ENCODE data around the gene FSIP1. TPM values are rescaled to one million over a fixed set of nuclear protein-coding genes. Genes with fewer than 3 reads are reported as not detected.
A peak's percentile ranks its signal among the peaks of the same experiment; 100 is the strongest.

Gene FSIP1
- total RNA-seq, 5 donors from 2014 or later (not counting 1 experiment from before 2014, with no cell fraction given): 0.30 to 1.0 (median 0.43) TPM

DNA sequence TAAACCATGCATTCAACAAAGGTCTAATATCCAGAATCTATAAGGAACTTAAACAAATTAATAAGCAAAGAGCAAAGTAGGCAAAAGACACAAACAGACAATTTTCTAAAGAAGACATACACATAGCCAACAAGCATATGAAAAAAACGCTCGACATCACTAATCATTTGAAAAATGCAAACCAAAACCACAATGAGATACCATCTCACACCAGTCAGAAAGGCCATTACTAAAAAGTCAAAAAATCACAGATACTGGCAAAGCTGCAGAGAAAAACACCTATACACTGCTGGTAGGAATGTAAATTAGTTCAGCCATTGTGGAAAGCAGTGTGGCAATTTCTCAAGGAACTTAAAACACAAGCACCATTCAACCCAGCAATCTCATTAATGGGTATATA, 53.8 kb downstream of the FSIP1 start:
- no peaks in the 10 kb centered on the region for H3K4me1 ChIP-seq (ENCODE audit: control insufficient read depth in 1 of 2, extremely low read depth in 1 of 2, insufficient read depth in 2 of 2, low read length in 2 of 2)
- H3K4me3 Mint-ChIP-seq: no peak overlapping the region
- H3K36me3 Mint-ChIP-seq: no peaks in the 10 kb centered on the region
- no peak overlapping the region for H3K27ac Mint-ChIP-seq
- no peak overlapping the region for H3K27ac ChIP-seq (ENCODE audit: low read length)
- ChIA-PET CTCF (no interaction called here), POLR2A (no interaction called here)
- H3K4me1 Mint-ChIP-seq: no peaks in the 10 kb centered on the region
- H3K9me3 Mint-ChIP-seq: no peaks in the 10 kb centered on the region
- H3K4me3 ChIP-seq (ENCODE audit: control insufficient read depth in 1 of 2, extremely low read depth in 1 of 2, low read length in 1 of 2): no peak overlapping the region
- ATAC-seq (replicated peaks in 1 of 4) (no peak), DNase-seq (no peak)
- H3K27me3 ChIP-seq (replicated peaks in 1 of 2; ENCODE audit: control insufficient read depth in 2 of 2, extremely low read depth in 1 of 2, insufficient read depth in 2 of 2, low read length in 1 of 2): no peaks in the 10 kb centered on the region
- WGBS (ENCODE audit: insufficient coverage): 100% methylated on average over 2 of the region's 2 CpGs
- peaks cover 15 to 21% of the 10 kb centered on the region in 2 donors for H3K27me3 Mint-ChIP-seq
- no peaks in the 10 kb centered on the region for H3K9me3 ChIP-seq
- no peaks in the 10 kb centered on the region for H3K36me3 ChIP-seq (ENCODE audit: control insufficient read depth in 2 of 2, extremely low read depth in 1 of 2, insufficient read depth in 1 of 2, low read length in 1 of 2)

DNA sequence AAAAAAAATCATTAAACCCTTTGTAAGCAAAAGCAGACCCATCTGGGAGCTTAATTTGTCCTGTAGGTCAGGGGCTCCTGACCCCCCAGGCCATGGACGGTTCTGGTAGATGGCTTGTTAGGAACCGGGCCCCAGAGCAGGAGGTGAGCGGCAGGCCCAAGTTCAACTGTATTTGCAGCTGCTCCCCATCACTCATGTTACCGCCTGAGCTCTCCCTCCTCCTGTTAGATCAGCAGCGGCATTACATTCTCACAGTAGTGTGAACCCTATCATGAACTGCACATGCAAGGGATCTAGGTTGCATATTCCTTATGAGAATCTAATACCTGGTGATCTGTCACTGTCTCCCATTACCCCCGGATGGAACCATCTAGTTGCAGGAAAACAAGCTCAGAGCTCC, 60.7 kb downstream of the FSIP1 start:
- no peak overlapping the region for H3K27ac Mint-ChIP-seq
- ATAC-seq (replicated peaks in 1 of 4): no peak
- peaks cover 6 to 9% of the 10 kb centered on the region in 2 donors for H3K27me3 Mint-ChIP-seq
- no peak for DNase-seq
- Histone ChIP-seq H3K36me3 (ENCODE audit: control insufficient read depth in 2 of 2, extremely low read depth in 1 of 2, insufficient read depth in 1 of 2, low read length in 1 of 2) (no peaks in the 10 kb centered on the region), H3K27me3 (replicated peaks in 1 of 2; ENCODE audit: control insufficient read depth in 2 of 2, extremely low read depth in 1 of 2, insufficient read depth in 2 of 2, low read length in 1 of 2) (no peaks in the 10 kb centered on the region), H3K9me3 (no peaks in the 10 kb centered on the region), H3K4me3 (ENCODE audit: control insufficient read depth in 1 of 2, extremely low read depth in 1 of 2, low read length in 1 of 2) (no peak overlapping the region), H3K27ac (ENCODE audit: low read length) (no peak overlapping the region), H3K4me1 (ENCODE audit: control insufficient read depth in 1 of 2, extremely low read depth in 1 of 2, insufficient read depth in 2 of 2, low read length in 2 of 2) (no peaks in the 10 kb centered on the region)
- CTCF ChIA-PET: no interaction called here
- WGBS (ENCODE audit: insufficient coverage): 93% methylated on average over 5 of the region's 6 CpGs
- no peaks in the 10 kb centered on the region for H3K36me3 Mint-ChIP-seq
- POLR2A ChIA-PET: no interaction called here
- no peak overlapping the region for H3K4me3 Mint-ChIP-seq
- H3K9me3 Mint-ChIP-seq: no peaks in the 10 kb centered on the region
- no peaks in the 10 kb centered on the region for H3K4me1 Mint-ChIP-seq

DNA sequence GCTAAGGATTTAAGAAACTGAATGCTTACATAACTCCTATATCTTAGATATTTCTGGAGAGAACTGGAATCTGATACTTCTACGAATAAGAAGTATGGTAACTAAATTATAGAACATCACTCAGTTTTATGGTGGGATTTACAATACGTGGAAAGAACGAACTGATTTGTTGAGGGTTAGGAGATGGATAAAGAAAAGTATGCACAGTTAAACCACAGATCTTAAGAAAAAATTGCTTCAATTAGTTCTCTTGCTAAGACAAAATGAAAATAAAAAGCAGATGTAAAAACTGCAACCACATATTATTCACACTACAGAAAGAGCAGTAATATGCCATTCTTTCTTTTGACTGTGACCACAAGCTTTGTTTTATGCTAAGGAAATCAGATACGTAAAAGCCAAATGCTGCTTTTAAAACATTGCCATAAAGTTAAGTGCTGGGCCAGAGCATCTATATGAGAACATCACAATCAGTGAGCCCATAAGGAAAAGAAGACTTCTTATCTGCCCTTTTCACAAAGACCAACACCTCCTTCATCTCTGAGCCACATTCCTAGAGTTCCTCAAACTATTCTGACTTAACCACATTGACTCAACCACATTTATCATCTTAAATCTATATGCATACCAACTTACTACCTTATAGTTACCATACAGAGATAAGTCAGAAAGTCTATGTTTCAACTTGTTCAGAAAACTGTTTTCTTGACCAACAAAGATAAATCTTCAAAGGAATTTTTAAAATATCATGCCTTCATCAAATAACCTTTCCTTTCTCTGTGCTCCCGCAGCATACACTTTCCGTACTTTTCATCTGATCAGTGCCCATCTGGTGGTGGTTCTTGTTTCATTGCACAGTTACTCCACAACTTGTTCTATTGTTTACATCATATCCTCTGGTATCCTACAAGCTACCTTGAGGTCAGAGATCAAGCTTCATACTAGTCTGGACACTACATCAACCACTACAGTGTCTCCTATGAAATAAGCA, 61.7 kb downstream of the FSIP1 start:
- no peaks in the 10 kb centered on the region for H3K9me3 Mint-ChIP-seq
- Histone ChIP-seq H3K27ac (ENCODE audit: low read length) (no peak overlapping the region), H3K36me3 (ENCODE audit: control insufficient read depth in 2 of 2, extremely low read depth in 1 of 2, insufficient read depth in 1 of 2, low read length in 1 of 2) (no peaks in the 10 kb centered on the region), H3K9me3 (no peaks in the 10 kb centered on the region), H3K27me3 (replicated peaks in 1 of 2; ENCODE audit: control insufficient read depth in 2 of 2, extremely low read depth in 1 of 2, insufficient read depth in 2 of 2, low read length in 1 of 2) (no peaks in the 10 kb centered on the region), H3K4me1 (ENCODE audit: control insufficient read depth in 1 of 2, extremely low read depth in 1 of 2, insufficient read depth in 2 of 2, low read length in 2 of 2) (no peaks in the 10 kb centered on the region), H3K4me3 (ENCODE audit: control insufficient read depth in 1 of 2, extremely low read depth in 1 of 2, low read length in 1 of 2) (no peak overlapping the region)
- H3K4me3 Mint-ChIP-seq: no peak overlapping the region
- no peaks in the 10 kb centered on the region for H3K4me1 Mint-ChIP-seq
- DNase-seq (no peak), ATAC-seq (replicated peaks in 1 of 4) (no peak)
- no peaks in the 10 kb centered on the region for H3K36me3 Mint-ChIP-seq
- CTCF ChIA-PET: interaction anchor here in 1 of 2 donors (0.6 kb wide), 1 partner anchor 1767 kb away, joined by 4 read pairs; no protein-coding TSS in a partner anchor
- POLR2A ChIA-PET: no interaction called here
- peaks cover 6 to 7% of the 10 kb centered on the region in 2 donors for H3K27me3 Mint-ChIP-seq
- H3K27ac Mint-ChIP-seq: no peak overlapping the region
- WGBS (ENCODE audit: insufficient coverage): 79% methylated on average over 3 of the region's 6 CpGs

DNA sequence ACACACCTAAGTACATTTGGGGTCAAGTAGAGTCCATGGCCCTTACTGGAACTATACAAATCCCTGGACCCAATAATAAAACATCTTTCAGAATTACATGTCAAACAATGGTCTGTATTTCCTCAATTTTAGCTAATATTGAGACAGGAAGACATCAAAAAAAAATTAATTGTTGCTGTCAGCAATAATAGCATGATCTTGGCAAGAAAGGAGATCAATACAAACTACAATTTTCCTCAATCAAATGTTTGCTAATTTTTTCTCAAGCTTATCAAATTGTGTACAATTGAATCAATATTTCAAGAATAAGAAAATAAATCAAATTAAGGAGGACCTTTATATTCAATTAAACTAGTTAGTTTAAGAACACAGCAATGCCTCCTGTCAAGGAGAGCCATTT, 62.6 kb downstream of the FSIP1 start:
- H3K4me1 Mint-ChIP-seq: peaks cover 0 to 3% (median 0%) of the 10 kb centered on the region in 3 donors
- no peaks in the 10 kb centered on the region for H3K27me3 ChIP-seq (replicated peaks in 1 of 2; ENCODE audit: control insufficient read depth in 2 of 2, extremely low read depth in 1 of 2, insufficient read depth in 2 of 2, low read length in 1 of 2)
- POLR2A ChIA-PET: no interaction called here
- H3K4me1 ChIP-seq (ENCODE audit: control insufficient read depth in 1 of 2, extremely low read depth in 1 of 2, insufficient read depth in 2 of 2, low read length in 2 of 2): peaks cover 0 to 2% of the 10 kb centered on the region in 2 experiments
- H3K4me3 ChIP-seq (ENCODE audit: control insufficient read depth in 1 of 2, extremely low read depth in 1 of 2, low read length in 1 of 2): no peak overlapping the region
- no peak overlapping the region for H3K27ac ChIP-seq (ENCODE audit: low read length)
- no peak overlapping the region for H3K4me3 Mint-ChIP-seq
- H3K9me3 ChIP-seq: no peaks in the 10 kb centered on the region
- ATAC-seq (replicated peaks in 1 of 4) (no peak), DNase-seq (no peak)
- H3K36me3 ChIP-seq (ENCODE audit: control insufficient read depth in 2 of 2, extremely low read depth in 1 of 2, insufficient read depth in 1 of 2, low read length in 1 of 2): no peaks in the 10 kb centered on the region
- CTCF ChIA-PET: interaction anchor here in 1 of 2 donors (1.0 kb wide), 1 partner anchor 37 kb away, joined by 3 read pairs; no protein-coding TSS in a partner anchor
- no peaks in the 10 kb centered on the region for H3K9me3 Mint-ChIP-seq
- peaks cover 0 to 6% of the 10 kb centered on the region in 2 donors for H3K27me3 Mint-ChIP-seq
- H3K36me3 Mint-ChIP-seq: no peaks in the 10 kb centered on the region
- no peak overlapping the region for H3K27ac Mint-ChIP-seq

DNA sequence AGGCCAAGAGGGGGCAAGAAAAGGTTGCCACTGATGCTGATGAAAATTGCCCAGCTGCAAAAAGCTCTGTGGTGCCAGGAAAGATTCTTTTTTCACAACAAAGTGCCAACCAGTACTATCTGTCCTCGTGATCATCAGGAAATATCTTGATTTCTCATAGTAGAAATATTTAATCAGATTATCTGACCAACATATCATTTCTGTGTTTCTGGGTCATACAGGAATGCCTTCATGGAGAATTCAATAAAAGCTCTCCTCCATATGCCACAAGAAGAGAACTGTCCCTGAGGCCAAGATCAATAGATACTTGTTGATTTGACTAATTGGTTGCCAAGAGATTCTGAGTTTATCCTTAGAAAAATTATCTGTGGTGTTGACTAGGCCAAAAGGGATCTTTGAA, 63.5 kb downstream of the FSIP1 start:
- Histone ChIP-seq H3K36me3 (ENCODE audit: control insufficient read depth in 2 of 2, extremely low read depth in 1 of 2, insufficient read depth in 1 of 2, low read length in 1 of 2) (no peaks in the 10 kb centered on the region), H3K27ac (ENCODE audit: low read length) (no peak overlapping the region), H3K9me3 (no peaks in the 10 kb centered on the region), H3K4me1 (ENCODE audit: control insufficient read depth in 1 of 2, extremely low read depth in 1 of 2, insufficient read depth in 2 of 2, low read length in 2 of 2) (peaks cover 0 to 2% of the 10 kb centered on the region in 2 experiments), H3K4me3 (ENCODE audit: control insufficient read depth in 1 of 2, extremely low read depth in 1 of 2, low read length in 1 of 2) (no peak overlapping the region), H3K27me3 (replicated peaks in 1 of 2; ENCODE audit: control insufficient read depth in 2 of 2, extremely low read depth in 1 of 2, insufficient read depth in 2 of 2, low read length in 1 of 2) (no peaks in the 10 kb centered on the region)
- Mint-ChIP-seq H3K4me3 (no peak overlapping the region), H3K36me3 (no peaks in the 10 kb centered on the region), H3K4me1 (peaks cover 0 to 3% (median 0%) of the 10 kb centered on the region in 3 donors), H3K27ac (no peak overlapping the region), H3K27me3 (no peaks in the 10 kb centered on the region), H3K9me3 (no peaks in the 10 kb centered on the region)
- ChIA-PET POLR2A (no interaction called here), CTCF (interaction anchor here (0.6 to 1.0 kb wide), 2 partner anchors 14 to 38 kb away, joined by 3 to 5 read pairs; no protein-coding TSS in a partner anchor)
- ATAC-seq (replicated peaks in 1 of 4) (no peak), DNase-seq (no peak)
- WGBS (ENCODE audit: insufficient coverage): no CpG with 5 or more reads among the region's 1 CpG

DNA sequence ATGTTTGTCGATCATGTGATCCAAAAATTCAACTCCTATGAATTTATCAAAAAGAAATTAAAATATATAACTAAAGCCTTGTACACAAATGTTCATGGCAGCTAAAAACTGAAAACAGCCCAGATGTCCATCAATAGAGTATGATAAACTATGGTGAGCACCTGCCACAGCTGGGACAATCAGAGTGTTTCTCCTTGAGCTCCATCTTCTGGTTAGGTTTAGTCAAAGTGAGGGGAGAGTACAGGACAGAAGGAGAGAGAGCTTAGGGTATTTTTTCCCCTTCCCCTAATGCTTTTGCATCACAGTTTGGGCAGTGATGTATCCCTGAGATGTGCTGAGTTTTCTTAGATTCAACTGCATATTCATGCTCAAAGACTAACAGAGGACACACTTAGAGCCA, 65.5 kb downstream of the FSIP1 start:
- H3K4me1 Mint-ChIP-seq: peaks cover 0 to 3% (median 0%) of the 10 kb centered on the region in 3 donors
- DNase-seq (peak in 1 of 35 experiments; percentile 2), ATAC-seq (replicated peaks in 1 of 4) (peak in 1 of 4 experiments; percentile 37)
- no peaks in the 10 kb centered on the region for H3K9me3 Mint-ChIP-seq
- H3K36me3 ChIP-seq (ENCODE audit: control insufficient read depth in 2 of 2, extremely low read depth in 1 of 2, insufficient read depth in 1 of 2, low read length in 1 of 2): no peaks in the 10 kb centered on the region
- H3K9me3 ChIP-seq: no peaks in the 10 kb centered on the region
- no peaks in the 10 kb centered on the region for H3K27me3 Mint-ChIP-seq
- no peaks in the 10 kb centered on the region for H3K36me3 Mint-ChIP-seq
- H3K4me3 Mint-ChIP-seq: no peak overlapping the region
- no peak overlapping the region for H3K4me3 ChIP-seq (ENCODE audit: control insufficient read depth in 1 of 2, extremely low read depth in 1 of 2, low read length in 1 of 2)
- CTCF ChIA-PET: interaction anchor here in 1 of 2 donors (1.3 kb wide), 1 partner anchor 39 kb away, joined by 3 read pairs; no protein-coding TSS in a partner anchor
- WGBS (ENCODE audit: insufficient coverage): no CpG with 5 or more reads among the region's 1 CpG
- peaks cover 0 to 2% of the 10 kb centered on the region in 2 experiments for H3K4me1 ChIP-seq (ENCODE audit: control insufficient read depth in 1 of 2, extremely low read depth in 1 of 2, insufficient read depth in 2 of 2, low read length in 2 of 2)
- H3K27ac ChIP-seq (ENCODE audit: low read length): no peak overlapping the region
- POLR2A ChIA-PET: no interaction called here
- H3K27ac Mint-ChIP-seq: no peak overlapping the region
- no peaks in the 10 kb centered on the region for H3K27me3 ChIP-seq (replicated peaks in 1 of 2; ENCODE audit: control insufficient read depth in 2 of 2, extremely low read depth in 1 of 2, insufficient read depth in 2 of 2, low read length in 1 of 2)

Measured in T-cell (primary cell).